Fibroblast of pulmonary artery (primary cell): ENCODE measurements around the gene CAPN7.

Source experiments
- DNase-seq: peaks from one replicate; pipeline ENCODE4 v3.0.0-alpha.2; 2010; ENCODE audit warnings: low read depth
- H3K4me3 ChIP-seq: replicated peaks from 2 replicates; pipeline ENCODE4 v1.5.1; 2011; ENCODE audit warnings: low read depth, mild to moderate bottlenecking, control low read depth, low read length, moderate library complexity
- TF ChIP-seq, protein P1 (sequence below): IDR thresholded peaks from 2 replicates; pipeline ENCODE4 v1.5.1; 2011; ENCODE audit warnings: mild to moderate bottlenecking, control low read depth, low read length, inconsistent platforms; ENCODE audit errors: missing control alignments

The CAPN7 gene

DNA sequence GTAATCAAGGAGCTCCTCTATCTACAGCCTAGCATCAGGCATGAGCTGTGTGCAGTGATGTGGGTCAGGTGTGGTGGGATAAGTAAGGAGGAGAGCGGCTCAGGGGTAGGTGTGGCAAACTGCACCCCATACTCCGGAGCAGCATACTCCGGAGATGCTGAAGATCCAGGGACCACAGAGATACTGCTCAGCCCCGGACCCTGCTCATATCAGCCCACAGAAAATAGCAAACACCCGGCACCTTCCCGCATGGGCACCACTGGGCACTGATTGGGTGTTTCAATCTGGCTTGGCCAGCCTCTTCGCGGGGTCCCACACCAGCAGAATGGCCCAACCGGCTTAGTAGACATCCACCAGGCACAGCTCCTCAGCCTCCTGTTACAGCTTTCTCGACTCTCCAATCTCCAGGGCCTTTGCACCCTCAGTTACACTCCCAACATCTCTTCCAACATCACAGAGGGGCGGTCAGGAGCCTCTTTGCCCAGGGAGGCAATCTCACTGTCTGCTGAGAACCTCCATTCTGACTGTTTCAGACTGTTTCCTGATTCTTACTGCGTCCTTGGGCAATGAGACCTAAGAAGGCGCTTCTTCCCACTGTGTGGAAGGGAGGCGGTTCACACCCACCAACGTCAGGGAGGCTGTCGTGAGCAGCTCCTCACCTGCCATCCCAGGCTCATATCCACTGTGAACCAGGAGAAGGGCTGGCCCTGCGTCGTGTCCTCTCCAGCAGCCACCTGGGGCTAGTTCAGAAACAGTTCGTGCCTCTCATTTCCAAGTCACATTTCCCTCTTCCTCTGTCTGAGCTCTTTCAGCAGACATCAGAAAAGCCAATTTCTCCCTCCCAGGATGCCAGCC lies 59.8 kb downstream of the CAPN7 start:
- TF ChIP-seq, protein P1, sequence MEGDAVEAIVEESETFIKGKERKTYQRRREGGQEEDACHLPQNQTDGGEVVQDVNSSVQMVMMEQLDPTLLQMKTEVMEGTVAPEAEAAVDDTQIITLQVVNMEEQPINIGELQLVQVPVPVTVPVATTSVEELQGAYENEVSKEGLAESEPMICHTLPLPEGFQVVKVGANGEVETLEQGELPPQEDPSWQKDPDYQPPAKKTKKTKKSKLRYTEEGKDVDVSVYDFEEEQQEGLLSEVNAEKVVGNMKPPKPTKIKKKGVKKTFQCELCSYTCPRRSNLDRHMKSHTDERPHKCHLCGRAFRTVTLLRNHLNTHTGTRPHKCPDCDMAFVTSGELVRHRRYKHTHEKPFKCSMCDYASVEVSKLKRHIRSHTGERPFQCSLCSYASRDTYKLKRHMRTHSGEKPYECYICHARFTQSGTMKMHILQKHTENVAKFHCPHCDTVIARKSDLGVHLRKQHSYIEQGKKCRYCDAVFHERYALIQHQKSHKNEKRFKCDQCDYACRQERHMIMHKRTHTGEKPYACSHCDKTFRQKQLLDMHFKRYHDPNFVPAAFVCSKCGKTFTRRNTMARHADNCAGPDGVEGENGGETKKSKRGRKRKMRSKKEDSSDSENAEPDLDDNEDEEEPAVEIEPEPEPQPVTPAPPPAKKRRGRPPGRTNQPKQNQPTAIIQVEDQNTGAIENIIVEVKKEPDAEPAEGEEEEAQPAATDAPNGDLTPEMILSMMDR, result no peak
- DNase-seq, result no peak
- H3K4me3 ChIP-seq, result no peak overlapping the region

DNA sequence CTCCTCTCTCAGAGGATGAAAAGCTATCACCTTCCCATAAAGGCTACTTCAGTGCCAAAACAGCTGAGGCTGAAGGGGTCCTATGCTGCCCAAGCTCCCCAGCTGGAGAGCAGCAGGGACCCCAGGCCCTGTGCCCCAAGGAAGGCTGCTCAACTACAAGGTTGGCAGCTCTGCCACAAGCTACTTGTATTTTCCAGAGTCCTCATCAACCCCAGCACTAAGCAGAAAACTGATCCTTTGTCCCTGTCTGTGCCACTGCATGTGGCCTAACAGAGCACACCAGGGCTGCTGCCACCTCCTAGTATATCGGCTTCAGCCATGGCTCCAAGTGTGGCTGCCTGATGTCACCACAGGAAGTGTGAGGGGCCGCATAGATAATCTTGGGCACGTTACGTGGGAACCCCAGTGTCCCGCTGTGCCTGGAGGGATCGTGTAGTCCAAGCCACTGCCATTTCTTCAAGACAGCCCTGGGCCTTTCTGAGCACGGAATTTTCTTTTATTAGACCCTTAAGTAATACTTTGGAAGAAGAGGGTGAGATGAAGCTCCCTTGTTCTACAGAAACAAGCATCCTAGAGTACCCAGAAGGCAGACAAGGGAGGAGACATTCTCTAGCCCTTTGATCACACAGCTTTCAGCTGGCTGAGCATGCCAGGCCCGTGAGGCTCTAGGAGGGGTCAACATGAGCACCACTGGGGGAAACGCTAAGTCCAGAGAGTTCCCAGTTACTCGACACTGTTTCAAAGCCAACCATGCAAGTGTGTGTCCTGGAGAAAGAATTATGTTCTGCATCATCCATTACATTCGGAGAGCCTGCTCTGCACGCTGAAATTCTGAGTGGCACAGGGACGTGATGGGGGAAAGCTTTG lies 60.7 kb downstream of the CAPN7 start:
- TF ChIP-seq, protein P1, result no peak
- DNase-seq, result no peak
- H3K4me3 ChIP-seq, result no peak overlapping the region

DNA sequence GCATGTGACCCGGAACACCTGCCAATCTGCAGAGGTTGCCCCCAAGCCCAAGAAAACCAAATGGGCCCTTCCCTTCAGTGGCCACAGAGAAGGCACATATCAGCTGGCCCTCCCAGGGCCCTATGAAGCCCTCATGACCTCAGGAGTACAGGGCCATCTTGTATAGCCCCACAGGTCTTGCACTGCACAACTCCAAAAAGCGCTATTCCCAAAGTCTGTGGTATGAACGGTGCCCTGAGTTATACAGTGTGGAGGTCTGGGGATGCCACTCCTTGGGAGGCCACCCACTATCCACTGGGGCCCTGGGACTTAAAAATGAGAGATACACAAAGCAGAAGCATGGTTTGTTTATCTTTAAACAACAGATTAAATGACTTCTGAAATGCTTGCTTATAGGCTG lies 61.5 kb downstream of the CAPN7 start:
- no peak overlapping the region for H3K4me3 ChIP-seq
- TF ChIP-seq, protein P1, result no peak
- no peak for DNase-seq

DNA sequence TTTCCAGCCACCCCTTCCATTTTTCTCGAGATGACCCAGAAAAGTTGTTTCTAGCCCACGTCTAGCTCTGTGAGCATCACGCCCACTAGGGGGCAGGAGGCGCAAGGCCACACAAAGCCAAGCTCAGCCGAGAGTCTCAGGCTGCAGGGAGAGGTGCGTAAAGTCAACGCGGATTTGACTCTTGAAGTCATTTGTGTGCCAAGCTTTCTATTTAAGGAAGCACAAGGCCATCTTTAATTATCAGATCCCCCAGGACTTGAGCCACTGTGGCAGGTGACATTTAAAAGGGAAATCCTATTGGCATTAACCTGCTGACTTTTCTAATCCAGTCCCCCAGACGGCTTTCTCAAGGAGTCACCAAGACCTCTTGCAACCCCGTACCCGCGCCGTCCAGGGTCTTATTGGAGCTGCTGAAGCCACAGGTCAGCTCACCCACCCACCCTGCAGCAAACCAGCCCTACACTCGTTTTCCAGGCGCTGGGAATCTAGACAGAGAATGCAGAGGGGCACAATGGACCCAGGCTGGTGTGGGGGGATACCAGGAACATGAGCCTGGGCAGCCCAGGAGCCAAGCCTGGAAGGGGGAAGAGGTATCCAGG lies 62.1 kb downstream of the CAPN7 start:
- peak; percentile 91 for DNase-seq
- TF ChIP-seq, protein P1, result peak; percentile 98
- H3K4me3 ChIP-seq, result no peak overlapping the region

DNA sequence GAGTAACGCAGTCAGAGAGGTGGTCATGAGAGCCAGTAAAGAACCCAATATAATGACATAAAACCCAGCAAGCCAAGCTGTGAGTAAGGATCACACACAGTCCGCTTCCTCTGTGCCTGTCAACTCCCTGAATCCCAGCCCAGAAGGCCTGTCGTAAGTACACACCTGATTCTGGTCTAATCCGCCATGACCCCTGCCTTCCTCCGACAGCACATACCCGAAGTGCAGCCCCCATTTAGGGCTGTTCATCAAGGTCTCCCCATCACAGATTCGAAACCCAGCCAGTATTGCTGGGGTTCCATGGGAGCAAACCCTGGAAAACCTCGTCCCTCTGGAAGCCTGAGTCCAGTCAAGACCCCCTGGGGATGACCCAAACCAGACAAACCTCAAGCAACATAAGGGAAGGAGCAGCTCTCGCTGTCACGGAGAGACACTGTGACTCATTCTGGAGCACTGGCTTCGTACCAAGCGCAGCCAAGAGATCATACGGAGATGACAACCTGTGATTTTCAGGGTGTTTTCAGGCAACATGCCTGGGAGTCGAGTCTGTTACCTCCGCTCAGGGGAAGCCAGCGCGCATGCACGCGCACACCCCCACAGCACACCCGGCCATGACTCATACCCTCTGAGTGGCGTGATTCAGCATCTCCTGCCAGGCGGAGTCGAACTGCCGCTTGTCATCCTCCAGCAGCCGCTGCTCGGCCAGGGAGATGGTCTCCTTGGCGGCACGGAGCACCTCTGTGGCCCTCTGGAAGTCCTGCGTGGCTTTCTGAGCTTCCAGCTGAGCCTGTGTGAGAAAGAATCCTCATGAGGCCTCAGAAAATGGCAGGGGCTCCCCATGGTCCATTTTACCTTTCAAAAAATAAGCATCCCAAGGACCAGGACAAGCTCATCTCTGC lies 63.3 kb downstream of the CAPN7 start:
- TF ChIP-seq, protein P1, result no peak
- no peak overlapping the region for H3K4me3 ChIP-seq

DNA sequence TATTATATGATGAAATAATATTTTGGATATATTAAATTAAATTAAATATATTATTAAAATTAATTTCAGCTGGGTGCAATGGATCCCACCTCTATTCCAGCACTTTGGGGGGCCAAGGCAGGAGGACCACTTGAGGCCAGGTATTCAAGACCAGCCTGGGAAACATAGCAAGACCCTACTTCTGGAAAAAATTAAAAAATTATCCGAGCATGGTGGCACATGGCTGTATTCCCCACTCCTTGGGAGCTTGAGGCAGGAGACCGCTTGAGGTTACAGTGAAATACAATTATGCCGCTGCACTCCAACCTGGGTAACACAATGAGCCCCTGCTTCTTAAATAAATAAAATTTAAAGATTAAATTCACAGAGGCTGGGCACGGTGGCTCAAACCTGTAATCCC lies 65.0 kb downstream of the CAPN7 start:
- no peak overlapping the region for H3K4me3 ChIP-seq
- no peak for DNase-seq
- TF ChIP-seq, protein P1, result no peak

More for the DNA sequence above, 63.3 kb downstream of the CAPN7 start:
- DNase-seq, result peak; percentile 96
